GM18873 (cell line): ENCODE results near the gene KANK3.
"Not testable (repeated sequence)": the region's sequence is repeated elsewhere in the genome, so short reads cannot be mapped to it uniquely, and the experiment has no call there.

Experiments
- ATAC-seq: cut with Tn5 transposase; IDR thresholded peaks from one replicate; pipeline ENCODE4 v1.9.1; 2021; ENCODE audit warnings: mild to moderate bottlenecking, moderate library complexity, moderate number of reproducible peaks; ENCODE audit not compliant: unreplicated experiment, low FRiP score

The KANK3 gene

DNA sequence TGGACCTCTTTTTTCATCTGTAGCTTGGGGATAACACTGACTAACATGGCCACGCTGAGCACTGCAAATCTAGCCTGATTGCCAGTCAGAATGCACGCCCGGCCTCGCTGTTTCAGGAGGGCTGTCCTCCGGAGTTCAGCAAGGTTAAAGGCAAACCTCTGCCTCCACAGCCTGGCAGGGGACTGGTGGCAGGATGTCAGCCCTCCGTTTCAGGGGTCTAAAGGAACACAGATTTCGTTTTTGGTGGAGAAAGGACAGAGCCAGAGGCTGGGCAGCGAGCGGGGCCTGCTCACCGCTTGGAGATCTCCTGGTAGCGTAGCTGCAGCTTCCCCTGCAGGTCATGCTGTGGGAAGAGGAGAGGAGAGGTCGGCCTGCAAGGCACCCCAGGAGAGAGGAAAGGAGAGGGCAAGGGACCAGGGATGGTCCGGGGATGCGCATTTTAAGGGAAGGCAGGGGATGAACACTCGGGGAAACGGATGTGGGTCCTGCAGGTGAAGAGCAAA lies 22.4 kb downstream of the KANK3 start:
- ATAC-seq: no peak

GRCh38 chr19:8319807-8320520 lies 23.1 kb downstream of the KANK3 start:
- no peak for ATAC-seq

DNA sequence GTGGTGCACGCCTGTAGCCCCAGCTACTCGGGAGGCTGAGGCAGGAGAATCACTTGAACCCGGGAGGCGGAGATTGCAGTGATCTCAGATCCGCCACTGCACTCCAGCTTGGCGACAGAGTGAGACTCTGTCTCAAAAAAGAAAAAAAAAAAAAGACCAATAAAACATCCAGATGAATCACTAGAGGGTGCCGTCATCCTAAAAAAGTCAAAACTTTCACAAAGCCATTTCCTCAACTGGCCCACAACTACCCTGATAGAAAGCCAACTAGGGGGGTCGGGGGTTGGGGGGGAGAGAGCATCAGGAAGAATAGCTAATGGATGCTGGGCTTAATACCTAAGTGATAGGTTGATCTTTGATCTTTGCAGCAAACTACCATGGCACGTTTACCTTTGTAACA lies 24.2 kb downstream of the KANK3 start:
- ATAC-seq: not testable (repeated sequence)

DNA sequence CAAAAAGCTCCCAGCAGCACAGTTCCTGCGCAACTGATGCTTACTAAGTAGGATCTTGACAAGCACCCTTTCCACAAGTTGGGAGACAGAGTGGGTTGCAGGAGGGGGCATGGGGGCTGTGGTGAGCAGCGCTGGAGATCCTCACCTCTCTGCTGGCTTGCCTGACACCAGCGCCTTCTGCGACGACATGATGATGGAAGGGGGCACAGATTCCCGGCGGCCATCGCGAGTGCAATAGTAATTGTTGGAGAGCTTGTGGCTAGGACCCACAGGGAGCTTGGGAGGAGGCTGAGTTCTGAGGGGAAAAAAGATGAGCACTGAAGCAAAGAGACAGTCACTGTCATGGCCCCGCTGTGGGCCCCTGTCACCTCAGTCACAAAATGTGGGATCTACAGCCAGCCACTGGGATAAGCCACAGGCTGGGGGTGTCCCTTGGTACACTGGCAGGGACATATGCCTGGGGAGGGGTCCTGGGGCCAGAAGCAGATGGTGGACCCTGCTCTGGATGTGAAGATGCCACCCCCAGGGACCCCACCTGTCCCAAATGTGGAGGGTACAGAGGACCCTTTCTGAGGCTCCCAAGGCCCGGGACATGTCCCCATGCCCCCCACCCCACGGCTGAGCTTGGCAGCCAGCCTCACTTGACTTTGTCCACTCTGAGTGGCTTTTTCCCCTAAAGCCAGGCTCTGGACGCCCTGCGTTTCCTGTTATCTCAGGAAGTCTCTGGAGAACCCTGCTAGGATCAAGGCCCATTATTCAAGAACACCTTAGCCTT lies 26.5 kb downstream of the KANK3 start:
- no peak for ATAC-seq

DNA sequence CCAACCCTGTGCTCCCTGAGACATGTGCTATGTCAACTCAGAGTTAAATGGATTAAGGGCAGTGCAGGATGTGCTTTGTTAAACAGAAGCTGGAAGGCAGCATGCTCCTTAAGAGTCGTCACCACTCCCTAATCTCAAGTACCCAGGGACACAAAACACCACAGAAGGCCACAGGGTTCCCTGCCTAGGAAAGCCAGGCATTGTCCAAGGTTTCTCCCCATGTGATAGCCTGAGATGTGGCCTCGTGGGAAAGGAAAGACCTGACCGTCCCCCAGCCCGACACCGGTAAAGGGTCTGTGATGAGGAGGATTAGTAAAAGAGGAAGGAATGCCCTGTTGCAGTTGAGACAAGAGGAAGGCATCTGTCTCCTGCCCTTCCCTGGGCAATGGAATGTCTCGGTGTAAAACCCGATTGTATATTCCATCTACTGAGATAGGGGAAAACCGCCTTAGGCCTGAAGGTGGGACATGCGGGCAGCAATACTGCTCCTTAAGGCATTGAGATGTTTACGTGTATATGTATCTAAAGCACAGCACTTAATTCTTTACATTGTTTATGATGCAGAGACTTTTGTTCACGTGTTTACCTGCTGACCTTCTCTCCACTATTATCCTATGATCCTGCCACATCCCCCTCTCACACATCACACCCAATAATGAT lies 28.0 kb downstream of the KANK3 start:
- not testable (repeated sequence) for ATAC-seq

GRCh38 chr19:8311461-8312260 lies 31.4 kb downstream of the KANK3 start:
- no peak for ATAC-seq

DNA sequence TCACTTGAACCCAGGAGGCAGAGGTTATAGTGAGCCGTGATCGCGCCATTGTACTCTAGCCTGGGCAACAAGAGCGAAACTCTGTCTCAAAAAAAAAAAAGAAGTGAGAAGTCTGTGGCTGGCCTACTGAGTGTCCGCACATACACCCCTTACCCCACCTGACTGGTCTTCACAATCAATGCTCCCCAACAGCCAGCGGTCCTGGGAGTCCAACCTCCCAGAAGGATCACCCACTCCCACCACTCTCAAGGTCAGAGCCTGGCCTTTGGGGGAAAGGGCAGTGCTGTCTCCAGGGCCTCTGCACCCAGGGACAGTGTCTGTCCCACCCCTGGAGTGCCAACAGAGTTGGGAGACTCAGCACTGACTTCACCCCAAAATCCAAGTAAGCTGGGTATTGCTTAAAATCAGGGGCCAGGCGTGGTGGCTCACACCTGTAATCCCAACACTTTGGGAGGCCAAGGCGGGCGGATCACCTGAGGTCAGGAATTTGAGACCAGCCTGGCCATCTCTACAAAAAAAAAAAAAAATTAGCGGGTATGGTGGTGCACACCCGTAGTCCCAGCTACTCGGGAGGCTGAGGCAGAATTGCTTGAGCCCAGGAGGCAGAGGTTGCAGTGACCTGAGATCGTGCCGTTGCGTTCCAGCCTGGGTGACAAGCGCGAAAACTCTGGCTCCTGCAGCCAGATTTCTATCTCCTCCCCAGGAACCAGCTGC lies 32.6 kb downstream of the KANK3 start:
- no peak for ATAC-seq

DNA sequence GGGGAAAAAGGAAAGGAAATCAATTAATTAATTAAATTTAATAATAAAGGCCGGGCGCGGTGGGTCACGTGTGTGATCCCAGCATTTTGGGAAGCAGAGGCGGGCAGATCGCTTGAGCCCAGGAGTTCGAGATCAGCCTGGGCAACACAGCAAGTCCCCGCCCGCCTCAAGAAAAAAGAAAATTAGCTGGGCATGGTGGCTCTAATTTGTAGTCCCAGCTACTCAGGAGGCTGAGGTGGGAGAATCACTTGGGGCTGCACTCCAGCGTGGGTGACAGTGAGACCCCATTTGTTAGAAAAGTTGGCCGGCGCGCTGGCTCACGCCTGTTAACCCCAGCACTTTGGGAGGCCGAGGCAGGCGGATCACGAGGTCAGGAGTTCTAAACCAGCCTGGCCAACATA lies 34.2 kb downstream of the KANK3 start:
- no peak for ATAC-seq

- peak; percentile 56 for ATAC-seq
Measured at GRCh38 chr19:8307965-8308866, 34.8 kb downstream of the KANK3 start, which contains the start of gene CD320. CD320 (minus strand) TSS chr19:8308358; CDS start chr19:8308290, 68 bp downstream.

- ATAC-seq: no peak
Measured at GRCh38 chr19:8307400-8307964, 35.6 kb downstream of the KANK3 start.

- no peak for ATAC-seq
Measured at GRCh38 chr19:8306235-8307054, 36.6 kb downstream of the KANK3 start.

- no peak for ATAC-seq
Measured at GRCh38 chr19:8305798-8306197, 37.3 kb downstream of the KANK3 start.

GRCh38 chr19:8304841-8305621 lies 38.0 kb downstream of the KANK3 start:
- ATAC-seq: no peak

- no peak for ATAC-seq
Measured at GRCh38 chr19:8302734-8303133, 40.3 kb downstream of the KANK3 start.

DNA sequence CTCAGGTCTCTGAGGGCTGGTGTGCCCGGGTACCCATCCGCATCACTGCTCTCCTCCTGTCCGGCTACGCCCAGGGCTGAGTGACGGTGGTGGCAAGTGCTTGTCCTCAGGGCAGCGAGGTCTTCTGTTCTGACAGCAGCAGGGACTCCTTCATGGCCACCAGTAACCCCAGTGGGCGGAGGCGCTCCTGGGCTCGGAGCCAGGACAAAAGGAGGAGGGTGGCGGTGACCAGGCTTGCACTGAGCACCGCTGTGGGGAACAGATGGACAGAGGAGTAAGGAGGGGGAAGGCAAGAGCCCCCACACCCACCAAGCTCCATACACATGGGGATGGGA lies 40.7 kb downstream of the KANK3 start:
- ATAC-seq: no peak

DNA sequence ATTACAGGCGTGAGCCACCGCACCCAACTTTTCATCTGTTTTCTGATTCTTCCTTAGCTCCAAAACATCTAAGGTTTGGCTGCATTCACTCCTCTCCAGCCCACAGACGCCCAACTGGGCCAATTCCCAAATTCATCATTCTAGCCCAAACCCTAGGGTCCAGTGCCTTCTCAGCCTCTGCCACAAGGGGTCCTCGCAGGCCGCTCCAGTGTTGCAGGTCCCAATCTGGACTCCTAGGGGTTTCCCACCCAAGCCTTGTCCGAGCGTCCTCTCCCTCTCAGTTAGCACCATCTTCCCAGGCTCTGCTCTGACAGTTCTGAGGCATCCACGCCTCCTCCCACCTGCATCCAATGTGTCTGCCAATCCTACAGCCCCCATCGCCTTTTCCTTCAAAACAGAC lies 51.7 kb downstream of the KANK3 start:
- not testable (repeated sequence) for ATAC-seq

- ATAC-seq: not testable (repeated sequence)
Measured at GRCh38 chr19:8276508-8276907, 66.6 kb downstream of the KANK3 start.
